Measurements from ENCODE around the gene GRB2. TPM values are rescaled to one million over a fixed set of nuclear protein-coding genes. Genes with fewer than 3 reads are reported as not detected.

GRB2 gene
- total and polyA plus RNA-seq, 2 of the 8 experiments (the other 6 are each of a cell fraction or from before 2014, with no cell fraction given) = 44.2 to 101 TPM

- Histone ChIP-seq H2AFZ (ENCODE audit: low read length) (no peak overlapping the region), H2BK12ac (ENCODE audit: low read depth, low read length) (no peak overlapping the region), H3K9ac (replicated peaks in 1 of 4; ENCODE audit: extremely low read depth in 1 of 4, low read depth in 3 of 4, low read length in 3 of 4) (no peak overlapping the region), H3K9me3 (ENCODE audit: insufficient read depth in 2 of 2, low read depth in 1 of 2, low read length in 1 of 2) (no peaks in the 10 kb centered on the region), H3K27ac (ENCODE audit: low read depth, low read length) (no peak overlapping the region), H3K27me3 (replicated peaks in 1 of 4; ENCODE audit: control insufficient read depth in 3 of 4, extremely low read depth in 1 of 4, insufficient read depth in 3 of 4, low read length in 3 of 4) (no peaks in the 10 kb centered on the region), H3K79me2 (ENCODE audit: control insufficient read depth in 1 of 2, insufficient read depth in 2 of 2, low read length in 2 of 2) (peaks cover 4 to 90% of the 10 kb centered on the region in 2 experiments; a peak in 3 of 4 replicates), H2BK5ac (ENCODE audit: low read depth, low read length) (no peak overlapping the region), H3K4me1 (replicated peaks in 1 of 4; ENCODE audit: control insufficient read depth in 3 of 4, insufficient read depth in 4 of 4, low read length in 3 of 4) (peaks cover 0 to 5% (median 1%) of the 10 kb centered on the region in 4 experiments; a peak in 4 of 7 replicates), H4K5ac (ENCODE audit: insufficient read length, low read depth, low read length) (no peak overlapping the region), H3K18ac (ENCODE audit: extremely low read depth, low read length) (no peak overlapping the region), H3K23ac (ENCODE audit: insufficient read length) (no peak overlapping the region), H2BK20ac (ENCODE audit: low read length) (no peak overlapping the region), H3K79me1 (ENCODE audit: low read depth, low read length) (peaks cover 4% of the 10 kb centered on the region), H4K20me1 (replicated peaks in 1 of 2; ENCODE audit: control insufficient read depth in 1 of 2, insufficient read depth in 2 of 2, low read length in 2 of 2) (peaks cover 2 to 4% of the 10 kb centered on the region in 2 experiments), H3K56ac (replicated peaks; ENCODE audit: insufficient read length, low read depth, low read length) (no peak overlapping the region), H3K14ac (ENCODE audit: insufficient read length) (no peak overlapping the region), H4K91ac (replicated peaks; ENCODE audit: insufficient read length, low read length) (no peak overlapping the region), H2BK120ac (replicated peaks; ENCODE audit: low read depth, low read length) (no peak overlapping the region), H2AK5ac (ENCODE audit: low read depth, low read length) (no peak overlapping the region), H3K36me3 (ENCODE audit: control insufficient read depth in 2 of 4, insufficient read depth in 4 of 4, low read length in 3 of 4) (peaks cover 0 to 6% (median 0%) of the 10 kb centered on the region in 4 experiments; a peak in 2 of 8 replicates), H3K4ac (replicated peaks; ENCODE audit: insufficient read length, low read depth, low read length) (no peak overlapping the region), H3K4me3 (ENCODE audit: extremely low read depth in 1 of 4, insufficient read depth in 2 of 4, low read depth in 3 of 4, low read length in 4 of 4) (no peak overlapping the region), H3K4me2 (ENCODE audit: insufficient read depth in 1 of 2, low read depth in 2 of 2, low read length in 2 of 2) (no peak overlapping the region), H4K8ac (ENCODE audit: extremely low read depth, insufficient read depth, low read length) (no peak overlapping the region), H3K23me2 (ENCODE audit: low read depth, low read length) (no peaks in the 10 kb centered on the region), H2BK15ac (ENCODE audit: low read length) (no peak overlapping the region)
- ChIA-PET POLR2A (ENCODE audit: partially characterized antibody) (interaction anchor here (0.6 to 2.2 kb wide), 3 partner anchors 9 to 101 kb away, joined by 3 to 12 read pairs (median 4); no protein-coding TSS in a partner anchor), CTCF (ENCODE audit: partially characterized antibody) (interaction anchor here (0.6 to 3.1 kb wide), 4 partner anchors 12 to 145 kb away, joined by 3 to 13 read pairs (median 6); no protein-coding TSS in a partner anchor)
- no peak for TF ChIP-seq TAF1 (IDR thresholded peaks at IDR 0.05; ENCODE audit: low read depth, low read length)
- TF ChIP-seq ZNF274 (IDR thresholded peaks at IDR 0.05; ENCODE audit: borderline replicate concordance, extremely low read depth, low read length) = no peak
- no peak for TF ChIP-seq JUN (IDR thresholded peaks at IDR 0.05; ENCODE audit: low read depth, low read length)
- no peak for TF ChIP-seq EGR1 (IDR thresholded peaks at IDR 0.05; ENCODE audit: borderline replicate concordance, low read depth, low read length)
- no peak for TF ChIP-seq FOSL1 (IDR thresholded peaks at IDR 0.05; ENCODE audit: insufficient read depth, low read depth, low read length)
- TF ChIP-seq MAFK (IDR thresholded peaks at IDR 0.05; ENCODE audit: low read depth, low read length) = no peak
- TF ChIP-seq RAD21 (IDR thresholded peaks at IDR 0.05 in 1 of 2, conservative IDR thresholded peaks at IDR 0.05 in 1 of 2; ENCODE audit: low read depth in 2 of 2, low read length in 2 of 2) = no peak
- TF ChIP-seq POLR2A (IDR thresholded peaks at IDR 0.05; ENCODE audit: control extremely low read depth in 1 of 2, low read depth in 2 of 2, low read length in 2 of 2) = no peak
- TF ChIP-seq CHD2 (IDR thresholded peaks at IDR 0.05; ENCODE audit: low read length) = no peak
- TF ChIP-seq BRCA1 (IDR thresholded peaks at IDR 0.05; ENCODE audit: low read depth, low read length) = no peak
- TF ChIP-seq JUND (IDR thresholded peaks at IDR 0.05; ENCODE audit: low read length) = no peak
- TF ChIP-seq, protein P1, sequence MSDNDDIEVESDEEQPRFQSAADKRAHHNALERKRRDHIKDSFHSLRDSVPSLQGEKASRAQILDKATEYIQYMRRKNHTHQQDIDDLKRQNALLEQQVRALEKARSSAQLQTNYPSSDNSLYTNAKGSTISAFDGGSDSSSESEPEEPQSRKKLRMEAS (IDR thresholded peaks at IDR 0.05) = no peak
- TF ChIP-seq ATF2 (IDR thresholded peaks at IDR 0.05; ENCODE audit: low read length) = no peak
- FAIRE-seq (no peak), DNase-seq (ENCODE audit: low read depth in 1 of 2, low spot score in 2 of 2) (no peak)
- 90% methylated on average over 8 of the region's 8 CpGs; no CpG with 5 or more reads in 1 of the 2 experiments for WGBS, 2 experiments (ENCODE audit: extremely low coverage in 1 of 2, insufficient coverage in 1 of 2, insufficient read length in 1 of 2, insufficient replicate concordance in 2 of 2, low coverage in 1 of 2, low lambda C conversion rate in 2 of 2, missing lambda C conversion rate in 1 of 2)
Measured at GRCh38 chr17:75384751-75385150, 20.7 kb downstream of the GRB2 start.

Measured in H1 (cell line).